HEK293 (cell line): Measurements from ENCODE around the gene RAB3IP.

Source experiments
- AEBP2 ChIP-seq: fragments of 450-650 bp; formaldehyde crosslinking; IDR thresholded peaks from 2 replicates; pipeline ENCODE4 v1.5.1; 2016; ENCODE audit warnings: missing biosample characterization, missing genetic modification characterization, borderline replicate concordance
- KLF1 ChIP-seq: fragments of 450-650 bp; formaldehyde crosslinking; IDR thresholded peaks from 2 replicates; pipeline ENCODE4 v1.5.1; 2016; ENCODE audit warnings: missing biosample characterization, missing genetic modification characterization
- MYNN ChIP-seq: fragments of 450-650 bp; formaldehyde crosslinking; IDR thresholded peaks from 2 replicates; pipeline ENCODE4 v1.5.1; 2016; ENCODE audit warnings: missing biosample characterization, missing genetic modification characterization, borderline replicate concordance
- ZNF184 ChIP-seq: fragments of 450-650 bp; IDR thresholded peaks from 2 replicates; pipeline ENCODE4 v1.5.1; 2018; ENCODE audit warnings: missing biosample characterization, mild to moderate bottlenecking, missing genetic modification characterization
- ZNF341 ChIP-seq: fragments of 450-650 bp; formaldehyde crosslinking; IDR thresholded peaks from 2 replicates; pipeline ENCODE4; 2016; ENCODE audit warnings: low read depth, missing biosample characterization, missing genetic modification characterization
- ZNF549 ChIP-seq: fragments of 450-650 bp; IDR thresholded peaks from 2 replicates; pipeline ENCODE4 v1.5.1; 2018; ENCODE audit warnings: missing biosample characterization, missing genetic modification characterization, mild to moderate bottlenecking, inconsistent platforms, moderate library complexity
- ZNF701 ChIP-seq: fragments of 450-650 bp; formaldehyde crosslinking; IDR thresholded peaks from 2 replicates; pipeline ENCODE4 v1.5.1; 2016; ENCODE audit warnings: missing biosample characterization, missing genetic modification characterization
- ZSCAN23 ChIP-seq: fragments of 450-650 bp; formaldehyde crosslinking; IDR thresholded peaks from 2 replicates; pipeline ENCODE4 v1.5.1; 2016; ENCODE audit warnings: missing biosample characterization, missing genetic modification characterization
- TF ChIP-seq, protein P1 (sequence below): fragments of 450-650 bp; formaldehyde crosslinking; optimal IDR thresholded peaks from 2 replicates; pipeline ENCODE3; 2016; ENCODE audit warnings: missing biosample characterization, mild to moderate bottlenecking, missing genetic modification characterization
- TF ChIP-seq, protein P2 (sequence below): fragments of 450-650 bp; formaldehyde crosslinking; IDR thresholded peaks from 2 replicates; pipeline ENCODE4 v1.5.1; 2016; ENCODE audit warnings: missing biosample characterization, missing genetic modification characterization

DNA sequence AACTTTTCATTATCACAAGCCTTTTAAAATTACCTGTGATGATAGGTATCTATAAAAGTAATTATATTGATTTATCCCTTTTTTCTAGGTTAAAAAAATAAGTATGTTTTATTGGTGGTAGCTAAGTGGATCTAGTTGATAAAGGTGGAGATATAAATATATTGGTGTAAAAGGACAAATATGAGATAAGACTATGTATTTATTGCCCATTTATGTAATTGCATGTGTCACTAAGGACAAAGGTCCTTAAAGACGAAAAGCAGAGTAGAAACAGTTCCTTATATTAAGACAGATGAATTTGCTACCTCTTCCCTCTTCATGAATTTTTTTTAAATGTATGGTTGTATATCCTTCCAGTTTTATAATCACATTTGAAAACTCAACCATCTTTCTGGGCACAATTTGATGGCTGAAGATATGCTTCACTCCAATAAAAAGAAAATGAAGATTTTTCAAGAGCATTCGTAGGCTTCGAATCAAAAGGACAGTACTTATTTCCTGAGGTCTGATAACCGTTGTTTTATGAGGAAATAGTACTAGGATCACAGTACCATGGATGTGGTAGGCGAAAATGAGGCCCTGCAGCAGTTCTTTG lies 86.4 kb downstream of the RAB3IP start, which contains the start of gene MYRFL:
- no peak for TF ChIP-seq KLF1 (tag by site-specific recombination)
- no peak for TF ChIP-seq MYNN (tag by site-specific recombination)
- TF ChIP-seq ZNF549 (tag by site-specific recombination): no peak
- TF ChIP-seq ZNF184 (tag by site-specific recombination): no peak
- TF ChIP-seq, protein P1, sequence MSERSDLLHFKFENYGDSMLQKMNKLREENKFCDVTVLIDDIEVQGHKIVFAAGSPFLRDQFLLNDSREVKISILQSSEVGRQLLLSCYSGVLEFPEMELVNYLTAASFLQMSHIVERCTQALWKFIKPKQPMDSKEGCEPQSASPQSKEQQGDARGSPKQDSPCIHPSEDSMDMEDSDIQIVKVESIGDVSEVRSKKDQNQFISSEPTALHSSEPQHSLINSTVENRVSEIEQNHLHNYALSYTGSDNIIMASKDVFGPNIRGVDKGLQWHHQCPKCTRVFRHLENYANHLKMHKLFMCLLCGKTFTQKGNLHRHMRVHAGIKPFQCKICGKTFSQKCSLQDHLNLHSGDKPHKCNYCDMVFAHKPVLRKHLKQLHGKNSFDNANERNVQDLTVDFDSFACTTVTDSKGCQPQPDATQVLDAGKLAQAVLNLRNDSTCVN (tag by site-specific recombination): no peak
- TF ChIP-seq AEBP2 (tag by site-specific recombination): no peak
- no peak for TF ChIP-seq ZNF701 (tag by site-specific recombination)
- TF ChIP-seq, protein P2, sequence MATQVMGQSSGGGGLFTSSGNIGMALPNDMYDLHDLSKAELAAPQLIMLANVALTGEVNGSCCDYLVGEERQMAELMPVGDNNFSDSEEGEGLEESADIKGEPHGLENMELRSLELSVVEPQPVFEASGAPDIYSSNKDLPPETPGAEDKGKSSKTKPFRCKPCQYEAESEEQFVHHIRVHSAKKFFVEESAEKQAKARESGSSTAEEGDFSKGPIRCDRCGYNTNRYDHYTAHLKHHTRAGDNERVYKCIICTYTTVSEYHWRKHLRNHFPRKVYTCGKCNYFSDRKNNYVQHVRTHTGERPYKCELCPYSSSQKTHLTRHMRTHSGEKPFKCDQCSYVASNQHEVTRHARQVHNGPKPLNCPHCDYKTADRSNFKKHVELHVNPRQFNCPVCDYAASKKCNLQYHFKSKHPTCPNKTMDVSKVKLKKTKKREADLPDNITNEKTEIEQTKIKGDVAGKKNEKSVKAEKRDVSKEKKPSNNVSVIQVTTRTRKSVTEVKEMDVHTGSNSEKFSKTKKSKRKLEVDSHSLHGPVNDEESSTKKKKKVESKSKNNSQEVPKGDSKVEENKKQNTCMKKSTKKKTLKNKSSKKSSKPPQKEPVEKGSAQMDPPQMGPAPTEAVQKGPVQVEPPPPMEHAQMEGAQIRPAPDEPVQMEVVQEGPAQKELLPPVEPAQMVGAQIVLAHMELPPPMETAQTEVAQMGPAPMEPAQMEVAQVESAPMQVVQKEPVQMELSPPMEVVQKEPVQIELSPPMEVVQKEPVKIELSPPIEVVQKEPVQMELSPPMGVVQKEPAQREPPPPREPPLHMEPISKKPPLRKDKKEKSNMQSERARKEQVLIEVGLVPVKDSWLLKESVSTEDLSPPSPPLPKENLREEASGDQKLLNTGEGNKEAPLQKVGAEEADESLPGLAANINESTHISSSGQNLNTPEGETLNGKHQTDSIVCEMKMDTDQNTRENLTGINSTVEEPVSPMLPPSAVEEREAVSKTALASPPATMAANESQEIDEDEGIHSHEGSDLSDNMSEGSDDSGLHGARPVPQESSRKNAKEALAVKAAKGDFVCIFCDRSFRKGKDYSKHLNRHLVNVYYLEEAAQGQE (tag by site-specific recombination): no peak
- no peak for TF ChIP-seq ZSCAN23 (tag by site-specific recombination)
- TF ChIP-seq ZNF341 (tag by site-specific recombination): no peak
